Germinal center (tissue), 1 donor: ENCODE measurements around the gene CIZ1.
A peak's percentile ranks its signal among the peaks of the same experiment; 100 is the strongest.
"Not testable (repeated sequence)": the region's sequence is repeated elsewhere in the genome, so short reads cannot be mapped to it uniquely, and the experiment has no call there.

Experiments used
- DNase-seq: peaks from one replicate; pipeline ENCODE4 v3.0.0; 2012; ENCODE audit warnings: mixed read lengths, low spot score

Gene CIZ1

DNA sequence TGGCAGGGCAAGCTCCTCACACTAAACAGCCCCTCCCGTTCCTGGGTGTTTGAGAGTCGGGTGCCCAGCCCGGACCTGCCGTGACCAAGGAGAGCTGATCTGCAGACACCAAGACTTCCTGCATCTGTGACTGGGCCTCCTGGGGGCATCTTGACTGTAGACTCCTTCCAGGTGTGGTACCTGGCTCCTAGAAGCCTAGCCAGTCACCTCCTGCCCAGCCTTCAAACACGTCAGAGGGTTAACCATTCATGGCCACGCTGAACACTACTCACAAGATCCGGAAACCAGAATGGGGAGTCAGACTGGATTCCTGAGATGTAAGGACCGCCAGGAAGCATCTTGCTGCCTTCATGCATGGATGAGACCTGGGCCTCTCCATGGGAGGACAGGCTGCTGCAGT is 45.8 kb downstream of the CIZ1 start:
- DNase-seq, result no peak

DNA sequence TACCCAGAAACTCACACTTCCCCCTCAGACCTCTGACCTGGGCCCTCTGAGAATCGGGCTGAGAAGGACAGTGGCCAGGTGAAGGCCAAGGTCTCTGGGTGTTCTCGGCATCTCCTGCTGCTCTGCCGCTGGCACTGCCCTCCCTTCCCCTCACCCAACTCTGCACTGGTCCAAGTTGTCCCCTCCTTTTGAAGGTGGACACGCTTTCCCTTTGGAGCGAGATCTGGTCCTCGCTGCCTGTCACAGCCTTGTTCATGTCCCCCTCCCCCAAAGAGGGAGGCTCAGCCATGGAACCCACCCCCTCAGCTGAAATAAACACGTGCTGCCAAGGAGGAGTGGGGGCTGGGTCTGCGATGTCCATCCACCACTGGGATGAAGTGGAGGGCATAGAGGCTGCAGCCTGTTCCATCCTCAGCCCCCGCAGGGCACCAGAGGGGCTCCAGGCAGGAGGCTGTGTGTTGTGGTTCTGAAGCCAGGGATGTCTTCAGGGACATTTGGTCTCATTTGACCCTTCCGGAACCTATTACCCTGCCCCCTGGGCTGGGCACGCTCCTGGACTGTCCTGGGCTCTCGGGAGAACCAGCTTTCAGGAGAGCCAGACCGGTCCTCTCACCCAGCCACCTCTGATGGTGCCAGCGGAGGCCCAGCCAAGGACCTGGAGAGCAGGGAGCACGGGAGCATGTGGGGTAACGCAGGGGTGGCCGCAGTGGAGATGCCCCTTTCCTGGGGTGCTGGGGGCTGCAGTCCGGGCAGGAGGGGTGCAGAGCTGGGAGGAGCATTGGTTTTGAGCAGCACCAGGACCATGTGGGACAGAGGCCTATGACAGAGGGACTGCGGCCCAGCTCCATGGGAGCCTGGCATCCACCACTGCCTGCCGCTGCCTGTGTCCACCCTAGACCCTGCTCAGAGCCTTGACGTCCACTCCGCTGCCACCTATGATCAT is 46.9 kb downstream of the CIZ1 start:
- DNase-seq, result no peak

GRCh38 chr9:128143525-128144238 is 47.7 kb downstream of the CIZ1 start:
- no peak for DNase-seq

GRCh38 chr9:128142596-128142995 is 48.8 kb downstream of the CIZ1 start:
- no peak for DNase-seq

GRCh38 chr9:128142061-128142460 is 49.3 kb downstream of the CIZ1 start:
- no peak for DNase-seq

- DNase-seq, result no peak
Observed at GRCh38 chr9:128141604-128142003, 49.8 kb downstream of the CIZ1 start.

- DNase-seq, result no peak
Observed at GRCh38 chr9:128139621-128140020, 51.8 kb downstream of the CIZ1 start.

GRCh38 chr9:128138001-128138400 is 53.4 kb downstream of the CIZ1 start:
- DNase-seq, result no peak

DNA sequence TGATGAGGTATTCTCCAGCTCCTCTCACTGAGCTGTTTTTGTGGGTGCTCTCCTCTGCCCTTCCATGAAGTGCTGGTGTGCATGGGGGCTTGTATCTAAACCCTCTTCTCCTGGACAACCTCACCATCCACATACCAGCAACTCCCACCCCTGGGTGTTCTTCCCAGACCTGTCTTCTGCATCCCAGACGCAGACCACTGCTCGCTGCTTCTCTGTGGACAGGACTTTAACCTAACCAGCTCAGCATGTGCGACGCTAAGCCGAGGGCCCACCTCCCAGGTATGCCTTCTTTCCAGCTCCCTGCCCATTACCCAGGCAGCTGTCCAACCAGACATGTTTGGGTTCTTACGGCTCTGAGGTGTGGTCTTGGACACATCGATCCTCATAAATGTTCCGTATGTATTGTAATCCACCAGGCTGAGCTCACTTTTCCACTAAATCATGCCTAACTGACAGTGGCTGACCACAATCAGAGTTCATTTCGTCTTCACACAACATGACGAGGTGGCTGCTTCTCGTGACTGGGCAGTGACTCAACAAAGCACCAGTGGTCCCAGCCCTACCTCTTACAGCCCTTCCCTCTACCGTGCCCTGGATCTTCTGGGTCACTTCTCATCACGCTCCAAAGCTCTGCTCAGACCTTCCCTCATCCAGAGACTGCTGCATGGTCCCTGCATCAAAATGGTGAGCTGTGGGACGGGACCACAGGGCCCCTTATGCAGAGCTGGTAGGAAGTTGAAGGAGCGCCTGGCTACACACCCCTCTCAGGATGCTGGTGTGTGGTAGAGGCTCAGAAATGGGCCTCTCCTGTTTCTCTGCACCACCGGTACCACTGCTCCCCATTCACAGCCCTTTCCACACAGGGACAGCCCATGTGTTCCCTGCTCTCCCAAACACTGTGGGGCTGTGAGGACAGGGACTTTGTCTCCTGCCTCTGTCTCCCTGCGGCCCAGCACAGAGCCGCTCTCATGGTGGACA is 54.3 kb downstream of the CIZ1 start:
- no peak for DNase-seq

DNA sequence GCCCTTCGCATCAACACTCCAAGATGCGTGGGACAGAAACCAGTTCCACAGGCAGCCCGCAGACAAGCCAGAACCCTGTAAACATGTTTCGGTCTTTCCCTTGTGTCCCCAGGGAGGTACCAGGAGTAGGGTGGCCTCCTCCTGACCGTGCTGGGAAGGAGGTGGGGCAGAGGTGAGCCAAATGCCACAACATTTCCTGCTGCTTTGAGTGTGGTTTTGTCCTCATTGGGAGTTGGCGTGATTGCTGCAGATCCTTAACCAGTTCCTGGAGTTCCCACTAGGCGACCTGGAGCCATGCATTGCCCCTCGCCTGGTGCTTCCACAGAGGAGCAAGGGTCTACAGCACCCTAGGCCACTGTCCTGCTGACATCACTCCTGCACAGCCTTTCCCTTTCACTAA is 55.8 kb downstream of the CIZ1 start:
- DNase-seq, result not testable (repeated sequence)

- not testable (repeated sequence) for DNase-seq
Observed at GRCh38 chr9:128132139-128132538, 59.2 kb downstream of the CIZ1 start.

DNA sequence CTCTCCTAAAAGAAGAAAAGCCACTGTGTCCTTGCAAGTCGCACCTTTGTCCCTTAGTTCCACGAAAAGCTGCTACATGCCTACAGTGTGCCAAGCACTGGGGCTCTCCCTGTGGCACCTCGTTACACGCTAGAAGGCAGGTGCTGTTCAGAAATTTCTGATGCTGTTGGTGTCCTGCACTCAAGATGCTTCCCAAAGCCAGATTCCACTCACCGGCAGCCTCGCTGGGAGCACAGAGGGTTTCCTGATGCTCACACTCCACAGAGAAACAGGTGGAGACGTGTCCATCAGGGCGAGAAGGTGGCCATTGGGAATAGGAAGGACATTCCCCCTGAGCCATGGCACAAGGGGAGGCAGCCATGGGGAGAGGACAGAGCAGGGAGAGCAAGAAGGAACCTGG is 60.0 kb downstream of the CIZ1 start:
- DNase-seq, result not testable (repeated sequence)

- not testable (repeated sequence) for DNase-seq
Observed at GRCh38 chr9:128130651-128131050, 60.7 kb downstream of the CIZ1 start.

GRCh38 chr9:128129976-128130590 is 61.3 kb downstream of the CIZ1 start:
- not testable (repeated sequence) for DNase-seq

GRCh38 chr9:128128836-128129590 is 62.4 kb downstream of the CIZ1 start:
- DNase-seq, result no peak

GRCh38 chr9:128127990-128128835 is 63.2 kb downstream of the CIZ1 start:
- peak; percentile 87 for DNase-seq

GRCh38 chr9:128127568-128127989 is 63.8 kb downstream of the CIZ1 start, which contains the start of gene PTGES2:
TSS of gene PTGES2 (minus strand) at chr9:128127729. CDS start at chr9:128127717, 12 bp downstream.
- peak; percentile 75 for DNase-seq

- no peak for DNase-seq
Observed at GRCh38 chr9:128125580-128126354, 65.6 kb downstream of the CIZ1 start.
